Heart left ventricle (tissue), 16 donors: ENCODE measurements around the gene PMVK. TPM values are rescaled to one million over a fixed set of nuclear protein-coding genes. Genes with fewer than 3 reads are reported as not detected.
A peak's percentile ranks its signal among the peaks of the same experiment; 100 is the strongest.

Source experiments
- ATAC-seq, 4 donors: fragments of 200-7000 bp; cut with Tn5 transposase; one replicate each; pipeline ENCODE4 v1.9.1; 2020 to 2022; ENCODE audit warnings: moderate library complexity in 4 of 4, mild to moderate bottlenecking in 3 of 4, moderate number of reproducible peaks in 1 of 4
- DNase-seq, 5 donors: peaks; one replicate each; pipeline ENCODE4 v3.0.0-alpha.2; 2020
- H3K27ac ChIP-seq, 12 donors: fragments of 200-600 bp; sonication (generic) in 4 of 12; one replicate each; pipeline versions ENCODE4 v1.5.0 to v1.8.0; 2016 to 2022; ENCODE audit warnings: mild to moderate bottlenecking in 2 of 12
- H3K27me3 ChIP-seq, 9 donors: fragments of 200-600 bp; sonication (generic) in 2 of 9; one replicate each; pipeline versions ENCODE4 v1.5.1 to v1.8.0; 2016 to 2022; ENCODE audit warnings: mild to moderate bottlenecking in 3 of 9
- H3K36me3 ChIP-seq, 9 donors: fragments of 200-600 bp; sonication (generic) in 2 of 9; one replicate each; pipeline versions ENCODE4 v1.5.0 to v1.8.0; 2018 to 2022; ENCODE audit warnings: mild to moderate bottlenecking in 2 of 9
- H3K4me1 ChIP-seq, 12 donors: fragments of 200-600 bp; sonication (generic) in 4 of 12; one replicate each; pipeline versions ENCODE4 v1.5.0 to v1.8.0; 2016 to 2022; ENCODE audit warnings: mild to moderate bottlenecking in 3 of 12
- H3K4me3 ChIP-seq, 12 donors: fragments of 200-600 bp; sonication (generic) in 4 of 12; one replicate each; pipeline versions ENCODE4 v1.5.0 to v1.8.0; 2017 to 2022; ENCODE audit warnings: mild to moderate bottlenecking in 9 of 12, moderate library complexity in 4 of 12
- H3K9me3 ChIP-seq, 12 donors: fragments of 200-600 bp; sonication (generic) in 4 of 12; one replicate each; pipeline versions ENCODE4 v1.5.0 to v1.8.0; 2016 to 2022; ENCODE audit warnings: mild to moderate bottlenecking in 1 of 12
- CTCF ChIP-seq, 12 donors: fragments of 200-600 bp; sonication (generic) in 4 of 12; IDR thresholded peaks; one replicate each; pipeline versions ENCODE4 v1.5.0 to v1.8.0; 2018 to 2022; ENCODE audit warnings: antibody characterized with exemption in 12 of 12, mild to moderate bottlenecking in 5 of 12
- POLR2A ChIP-seq, 2 donors: fragments of 450-650 bp; IDR thresholded peaks; one replicate each; pipeline ENCODE4 v1.6.1; 2017; ENCODE audit warnings: antibody characterized with exemption in 2 of 2, mild to moderate bottlenecking in 2 of 2, moderate library complexity in 2 of 2
- WGBS, 4 donors: extraction: QIAGEN DNeasy Blood & Tissue Kit in 2 of 4; methylation state at CpG; one replicate each; pipeline versions ENCODE4 v1.1.5 to v1.1.7; 2013 to 2018; 5-methylcytosine and 5-hydroxymethylcytosine counted together
- intact Hi-C, 10 donors: fragments of 100-400 bp; cut with DNase I; formaldehyde crosslinking; loops; one replicate each; pipeline versions ENCODE4 v1.11.1 to v1.14.2; 2022
- polyA plus RNA-seq, 2 donors: library from polyadenylated mRNA; stranded (reverse); fragments of 200-250 nt; gene quantifications; one replicate each; pipeline ENCODE4 v1.2.3, GENCODE V29; 2013
- total RNA-seq, 9 donors: library from RNA; depleted of rRNA in 2 of 9; stranded (reverse); fragments of >200 nt in 2 of 9; fragmentation: NEBNext Ultra II Directional in 3 of 9; extraction: Animal tissue kit (Norgen Biotek cat#: 25700) in 3 of 9; gene quantifications; one replicate each; pipeline versions ENCODE4 v1.1.0 to v1.2.4, GENCODE V29; 2016 to 2023
- donor health status: ischemic (EF 13 %, LVEDD 7.1; RV severe dilation, severe dysfunction).
- donor health status: healthy with polysubstance abuse.
- donor health status: DM: no; HTN: yes; CAD: no.
- donor health status: DM: no; HTN: no; CAD: no.
- donor health status: ischemic (EF 25% LVEDD 6.9; RV normal size, moderate dysfunction).
- donor health status: ischemic (EF 25% LVEDD 5.7; RV mildly dilated, moderate dysfunction).
- donor health status: healthy.
- donor health status: DM: yes; HTN: yes; CAD: no.
- donor health status: ischemic (EF 35%, LVEDD 5.7; RV mildly dilated, moderate dysfunction).
- donor health status: nonischemic (EF 11% LVEDD 7.7; RV severe dilation, severe dysfunction).
- donor health status: DM: yes; HTN: yes; CAD: no.
- donor health status: PGD.
- donor health status: ischemic (EF 29% LVEDD 5.4; RV normal size, mild dysfunction).
- donor health status: nonischemic (EF 23%, LVEDD 6.1; RV moderate dilation, normal function).

The PMVK gene
- total and polyA plus RNA-seq, 11 donors: 12.8 to 52.1 (median 39.1) TPM

GRCh38 chr1:154940651-154941194 is 4.2 kb upstream of the PMVK start:
- Histone ChIP-seq H3K27me3 (no peaks in the 10 kb centered on the region), H3K9me3 (no peaks in the 10 kb centered on the region), H3K36me3 (peaks cover 0 to 11% (median 6%) of the 10 kb centered on the region in 9 donors), H3K4me1 (peaks cover 0 to 63% (median 21%) of the 10 kb centered on the region in 12 donors), H3K27ac (peak overlapping the region in 2 of 12 donors; percentile 6 to 77), H3K4me3 (no peak overlapping the region)
- intact Hi-C loops: loop anchor here in 1 of 10 donors (2.0 kb wide), 1 partner anchor 30 kb away; no protein-coding TSS in a partner anchor
- DNase-seq (peak in 2 of 5 donors; percentile 8 to 30), ATAC-seq (no peak)
- TF ChIP-seq POLR2A (IDR thresholded peaks at IDR 0.05) (no peak), CTCF (IDR thresholded peaks at IDR 0.05) (no peak)
- WGBS, 4 donors: 74 to 86% (median 81%) methylated on average over 8 of the region's 8 CpGs

- no peak for TF ChIP-seq CTCF (IDR thresholded peaks at IDR 0.05)
- no peak for TF ChIP-seq POLR2A (IDR thresholded peaks at IDR 0.05)
- peak in 2 of 5 donors; percentile 4 to 5 for DNase-seq
- Histone ChIP-seq H3K36me3 (peaks cover 0 to 7% (median under 1%) of the 10 kb centered on the region in 9 donors), H3K27ac (peak overlapping the region in 2 of 12 donors; percentile 6 to 10), H3K9me3 (no peaks in the 10 kb centered on the region), H3K4me1 (peaks cover 0 to 66% (median 26%) of the 10 kb centered on the region in 12 donors), H3K27me3 (no peaks in the 10 kb centered on the region), H3K4me3 (no peak overlapping the region)
- no peak for ATAC-seq
- WGBS, 4 donors: 80 to 94% (median 85%) methylated on average over 1 of the region's 1 CpG
- intact Hi-C loops: loop anchor here in 1 of 10 donors (2.0 kb wide), 1 partner anchor 29 kb away; no protein-coding TSS in a partner anchor
Observed at GRCh38 chr1:154940213-154940560, 3.7 kb upstream of the PMVK start.

- DNase-seq (peak in 2 of 5 donors; percentile 10 to 16), ATAC-seq (no peak)
- H3K27me3 ChIP-seq: no peaks in the 10 kb centered on the region
- H3K4me3 ChIP-seq: no peak overlapping the region
- peak overlapping the region in 10 of 12 donors; percentile 90 to 100 (median 96) for H3K27ac ChIP-seq
- TF ChIP-seq POLR2A (IDR thresholded peaks at IDR 0.05) (no peak), CTCF (IDR thresholded peaks at IDR 0.05) (no peak)
- H3K4me1 ChIP-seq: peaks cover 0 to 56% (median 20%) of the 10 kb centered on the region in 12 donors
- 94 to 96% (median 96%) methylated on average over 7 of the region's 7 CpGs for WGBS, 4 donors
- no peaks in the 10 kb centered on the region for H3K9me3 ChIP-seq
- no peaks in the 10 kb centered on the region for H3K36me3 ChIP-seq
- intact Hi-C loops: loop anchor here in 2 of 10 donors (5.0 to 10.0 kb wide), 4 partner anchors 33 to 382 kb away; partner anchors contain the start of genes CHRNB2 (in 1 of the 2), CKS1B (in 1 of the 2), SHC1 (in 1 of the 2) and UBE2Q1 (in 1 of the 2)
Observed at GRCh38 chr1:154938604-154939399, 2.3 kb upstream of the PMVK start.

- peaks cover 0 to 53% (median 20%) of the 10 kb centered on the region in 12 donors for H3K4me1 ChIP-seq
- no peak for TF ChIP-seq CTCF (IDR thresholded peaks at IDR 0.05)
- no peak for TF ChIP-seq POLR2A (IDR thresholded peaks at IDR 0.05)
Observed at GRCh38 chr1:154937988-154938386, 1.5 kb upstream of the PMVK start.

More at GRCh38 chr1:154937988-154938386, 1.5 kb upstream of the PMVK start:
- intact Hi-C loops: loop anchor here in 4 of 10 donors (2.0 to 10.0 kb wide), 6 partner anchors 34 to 381 kb away; partner anchors contain the start of genes UBE2Q1 (in 3 of the 4), CHRNB2 (in 1 of the 4), CKS1B (in 1 of the 4) and SHC1 (in 1 of the 4)
- no peak for ATAC-seq
- Histone ChIP-seq H3K36me3 (no peaks in the 10 kb centered on the region), H3K4me3 (peak overlapping the region; percentile 39 to 80 (median 66)), H3K27ac (peak overlapping the region; percentile 90 to 100 (median 98)), H3K9me3 (no peaks in the 10 kb centered on the region), H3K27me3 (no peaks in the 10 kb centered on the region)
- peak in 1 of 5 donors; percentile 20 for DNase-seq
- 73 to 78% (median 77%) methylated on average over 8 of the region's 8 CpGs for WGBS, 4 donors
